HEK293T (cell line): ENCODE results near the gene ADTRP.

Experiments used
- ARNT ChIP-seq: fragments of 450-650 bp; IDR thresholded peaks from 2 replicates; pipeline ENCODE4 v1.6.1; 2017; ENCODE audit warnings: mild to moderate bottlenecking
- BHLHE40 ChIP-seq: fragments of 450-650 bp; IDR thresholded peaks from 2 replicates; pipeline ENCODE4 v1.6.1; 2016; ENCODE audit warnings: mild to moderate bottlenecking, moderate library complexity, borderline replicate concordance
- CTBP1 ChIP-seq: fragments of 450-650 bp; IDR thresholded peaks from 2 replicates; pipeline ENCODE4 v1.6.1; 2016; ENCODE audit warnings: borderline replicate concordance
- ELF4 ChIP-seq: fragments of 450-650 bp; IDR thresholded peaks from 2 replicates; pipeline ENCODE4 v1.6.1; 2017; ENCODE audit warnings: antibody characterized with exemption
- FOXA1 ChIP-seq: fragments of 450-650 bp; IDR thresholded peaks from 2 replicates; pipeline ENCODE4 v1.6.1; 2016; ENCODE audit warnings: mild to moderate bottlenecking
- FOXK2 ChIP-seq: fragments of 450-650 bp; IDR thresholded peaks from 2 replicates; pipeline ENCODE4 v1.6.1; 2016; ENCODE audit warnings: mild to moderate bottlenecking
- FOXM1 ChIP-seq: fragments of 450-650 bp; IDR thresholded peaks from 2 replicates; pipeline ENCODE4 v1.6.1; 2017; ENCODE audit warnings: mild to moderate bottlenecking, borderline replicate concordance
- L3MBTL2 ChIP-seq: fragments of 450-650 bp; conservative IDR thresholded peaks from 2 replicates; pipeline ENCODE4 v1.6.1; 2016; ENCODE audit warnings: mild to moderate bottlenecking
- LEF1 ChIP-seq: fragments of 450-650 bp; IDR thresholded peaks from 2 replicates; pipeline ENCODE4 v1.6.1; 2017; ENCODE audit warnings: mild to moderate bottlenecking, borderline replicate concordance
- NFRKB ChIP-seq: fragments of 450-650 bp; IDR thresholded peaks from 2 replicates; pipeline ENCODE4 v1.6.1; 2016; ENCODE audit warnings: mild to moderate bottlenecking, moderate library complexity
- SP1 ChIP-seq: fragments of 450-650 bp; IDR thresholded peaks from 2 replicates; pipeline ENCODE4 v1.6.1; 2017
- SUZ12 ChIP-seq: fragments of 450-650 bp; IDR thresholded peaks from 2 replicates; pipeline ENCODE4 v1.6.1; 2016; ENCODE audit warnings: mild to moderate bottlenecking
- TARDBP ChIP-seq: fragments of 450-650 bp; IDR thresholded peaks from 2 replicates; pipeline ENCODE4 v1.6.1; 2016
- ZNF384 ChIP-seq: fragments of 450-650 bp; IDR thresholded peaks from 2 replicates; pipeline ENCODE4 v1.6.1; 2016

DNA sequence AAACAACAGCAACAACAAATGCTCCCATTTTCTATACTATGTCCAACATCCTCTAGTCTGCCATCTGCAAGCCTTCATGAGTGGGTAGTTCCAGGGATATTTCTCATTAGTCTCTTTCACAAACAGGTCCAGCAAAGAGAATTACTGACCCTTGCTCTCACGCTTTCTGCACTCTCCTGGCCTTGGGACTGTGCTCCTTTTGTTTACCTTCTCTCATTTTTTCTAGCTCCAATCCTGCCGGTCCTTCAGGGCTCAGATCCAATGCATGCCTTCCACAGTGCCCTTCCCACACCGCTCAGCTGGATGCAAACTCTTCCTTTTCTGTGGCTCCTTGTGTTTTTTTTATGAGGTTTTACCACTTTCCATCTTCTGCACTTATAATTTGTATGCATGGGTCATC lies 47.2 kb downstream of the ADTRP start:
- TF ChIP-seq NFRKB: no peak
- TF ChIP-seq ARNT: no peak
- TF ChIP-seq FOXM1: no peak
- TF ChIP-seq FOXA1: no peak
- TF ChIP-seq SUZ12: no peak
- no peak for TF ChIP-seq SP1
- TF ChIP-seq CTBP1: no peak
- TF ChIP-seq FOXK2: no peak
- no peak for TF ChIP-seq ELF4
- no peak for TF ChIP-seq BHLHE40
- no peak for TF ChIP-seq TARDBP
- no peak for TF ChIP-seq L3MBTL2
- TF ChIP-seq LEF1: no peak
- TF ChIP-seq ZNF384: no peak
